ENCODE measurements around the gene OOSP3.

- TF ChIP-seq, protein P1, sequence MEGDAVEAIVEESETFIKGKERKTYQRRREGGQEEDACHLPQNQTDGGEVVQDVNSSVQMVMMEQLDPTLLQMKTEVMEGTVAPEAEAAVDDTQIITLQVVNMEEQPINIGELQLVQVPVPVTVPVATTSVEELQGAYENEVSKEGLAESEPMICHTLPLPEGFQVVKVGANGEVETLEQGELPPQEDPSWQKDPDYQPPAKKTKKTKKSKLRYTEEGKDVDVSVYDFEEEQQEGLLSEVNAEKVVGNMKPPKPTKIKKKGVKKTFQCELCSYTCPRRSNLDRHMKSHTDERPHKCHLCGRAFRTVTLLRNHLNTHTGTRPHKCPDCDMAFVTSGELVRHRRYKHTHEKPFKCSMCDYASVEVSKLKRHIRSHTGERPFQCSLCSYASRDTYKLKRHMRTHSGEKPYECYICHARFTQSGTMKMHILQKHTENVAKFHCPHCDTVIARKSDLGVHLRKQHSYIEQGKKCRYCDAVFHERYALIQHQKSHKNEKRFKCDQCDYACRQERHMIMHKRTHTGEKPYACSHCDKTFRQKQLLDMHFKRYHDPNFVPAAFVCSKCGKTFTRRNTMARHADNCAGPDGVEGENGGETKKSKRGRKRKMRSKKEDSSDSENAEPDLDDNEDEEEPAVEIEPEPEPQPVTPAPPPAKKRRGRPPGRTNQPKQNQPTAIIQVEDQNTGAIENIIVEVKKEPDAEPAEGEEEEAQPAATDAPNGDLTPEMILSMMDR (IDR thresholded peaks at IDR 0.05): no peak
- TF ChIP-seq NR2C2 (CRISPR knock-in tag; IDR thresholded peaks at IDR 0.05): no peak
Observed at GRCh38 chr11:59867946-59868345, 10.6 kb upstream of the OOSP3 start.
